ENCODE results near the gene CLEC4D.
"Not testable (repeated sequence)": the region's sequence is repeated elsewhere in the genome, so short reads cannot be mapped to it uniquely, and the experiment has no call there.

Gene CLEC4D

GRCh38 chr12:8483079-8483478, 30.2 kb upstream of the CLEC4D start:
- DNase-seq (ENCODE audit: low read depth) = no peak
- TF ChIP-seq, protein P1, sequence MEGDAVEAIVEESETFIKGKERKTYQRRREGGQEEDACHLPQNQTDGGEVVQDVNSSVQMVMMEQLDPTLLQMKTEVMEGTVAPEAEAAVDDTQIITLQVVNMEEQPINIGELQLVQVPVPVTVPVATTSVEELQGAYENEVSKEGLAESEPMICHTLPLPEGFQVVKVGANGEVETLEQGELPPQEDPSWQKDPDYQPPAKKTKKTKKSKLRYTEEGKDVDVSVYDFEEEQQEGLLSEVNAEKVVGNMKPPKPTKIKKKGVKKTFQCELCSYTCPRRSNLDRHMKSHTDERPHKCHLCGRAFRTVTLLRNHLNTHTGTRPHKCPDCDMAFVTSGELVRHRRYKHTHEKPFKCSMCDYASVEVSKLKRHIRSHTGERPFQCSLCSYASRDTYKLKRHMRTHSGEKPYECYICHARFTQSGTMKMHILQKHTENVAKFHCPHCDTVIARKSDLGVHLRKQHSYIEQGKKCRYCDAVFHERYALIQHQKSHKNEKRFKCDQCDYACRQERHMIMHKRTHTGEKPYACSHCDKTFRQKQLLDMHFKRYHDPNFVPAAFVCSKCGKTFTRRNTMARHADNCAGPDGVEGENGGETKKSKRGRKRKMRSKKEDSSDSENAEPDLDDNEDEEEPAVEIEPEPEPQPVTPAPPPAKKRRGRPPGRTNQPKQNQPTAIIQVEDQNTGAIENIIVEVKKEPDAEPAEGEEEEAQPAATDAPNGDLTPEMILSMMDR (conservative IDR thresholded peaks at IDR 0.05; ENCODE audit: low read depth, low read length) = no peak
- H3K4me3 ChIP-seq (ENCODE audit: low read length) = no peak overlapping the region

GRCh38 chr12:8491646-8492530, 21.4 kb upstream of the CLEC4D start:
- TF ChIP-seq, protein P1 (conservative IDR thresholded peaks at IDR 0.05; ENCODE audit: low read depth, low read length) = no peak
- H3K4me3 ChIP-seq (ENCODE audit: low read length) = no peak overlapping the region
- no peak for DNase-seq (ENCODE audit: low read depth)

- TF ChIP-seq, protein P1 (conservative IDR thresholded peaks at IDR 0.05; ENCODE audit: low read depth, low read length) = no peak
- no peak for DNase-seq (ENCODE audit: low read depth)
- no peak overlapping the region for H3K4me3 ChIP-seq (ENCODE audit: low read length)
Observed at GRCh38 chr12:8493084-8493483, 20.2 kb upstream of the CLEC4D start.

DNA sequence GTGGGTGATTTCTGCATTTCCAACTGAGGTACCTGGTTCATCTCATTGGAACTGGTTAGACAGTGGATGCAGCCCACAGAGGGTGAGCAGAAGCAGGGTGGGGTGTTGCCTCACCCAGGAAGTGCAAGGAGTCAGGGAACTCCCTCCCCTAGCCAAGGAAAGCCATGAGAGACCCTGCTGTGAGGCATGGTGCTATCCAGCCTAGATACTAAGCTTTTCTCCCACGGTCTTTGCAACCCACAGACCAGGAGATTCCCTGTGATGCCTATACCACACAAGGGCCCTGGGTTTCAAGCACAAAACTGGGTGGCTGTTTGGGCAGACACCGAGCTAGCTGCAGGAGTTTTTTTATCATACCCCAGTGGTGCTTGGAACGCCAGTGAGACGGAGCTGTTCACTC, 17.6 kb upstream of the CLEC4D start:
- H3K4me3 ChIP-seq (ENCODE audit: low read length); DNase-seq (ENCODE audit: low read depth): not testable (repeated sequence)

- not testable (repeated sequence) for H3K4me3 ChIP-seq (ENCODE audit: low read length); DNase-seq (ENCODE audit: low read depth)
Observed at GRCh38 chr12:8496074-8496473, 17.2 kb upstream of the CLEC4D start.

- DNase-seq (ENCODE audit: low read depth) = no peak
- TF ChIP-seq, protein P1 (conservative IDR thresholded peaks at IDR 0.05; ENCODE audit: low read depth, low read length) = no peak
- no peak overlapping the region for H3K4me3 ChIP-seq (ENCODE audit: low read length)
Observed at GRCh38 chr12:8499616-8500015, 13.7 kb upstream of the CLEC4D start.

- TF ChIP-seq, protein P1 (conservative IDR thresholded peaks at IDR 0.05; ENCODE audit: low read depth, low read length) = no peak
- DNase-seq (ENCODE audit: low read depth) = no peak
- no peak overlapping the region for H3K4me3 ChIP-seq (ENCODE audit: low read length)
Observed at GRCh38 chr12:8501720-8502119, 11.6 kb upstream of the CLEC4D start.

DNA sequence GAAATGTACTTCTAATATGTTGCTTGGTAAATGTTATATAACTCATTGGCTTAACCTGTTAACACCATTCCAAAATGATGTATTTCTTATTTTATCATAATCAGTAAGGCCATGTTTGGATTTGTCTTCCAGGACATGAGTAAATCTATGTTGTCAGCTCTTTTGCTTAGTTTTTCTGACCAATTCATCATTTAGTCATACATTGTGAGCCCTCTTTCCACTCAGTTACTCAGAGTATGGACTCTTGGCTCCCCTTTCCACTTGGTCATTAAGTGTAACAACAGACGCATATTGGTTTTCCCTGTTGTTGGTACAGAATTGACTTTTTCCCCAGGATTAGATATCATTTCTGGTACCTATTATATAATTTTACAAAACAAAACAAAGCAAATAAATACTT, 9.0 kb upstream of the CLEC4D start:
- no peak for DNase-seq (ENCODE audit: low read depth)
- TF ChIP-seq, protein P1 (conservative IDR thresholded peaks at IDR 0.05; ENCODE audit: low read depth, low read length) = no peak
- H3K4me3 ChIP-seq (ENCODE audit: low read length) = no peak overlapping the region
